Neural cell (in vitro differentiated cells): ENCODE measurements around the gene DDX1.

ENCODE experiments used
- CTCF ChIP-seq: fragments of 450-650 bp; IDR thresholded peaks from 2 replicates; pipeline ENCODE4 v1.5.1; 2014; ENCODE audit warnings: antibody characterized with exemption, mild to moderate bottlenecking, moderate library complexity; ENCODE audit not compliant: poor library complexity, severe bottlenecking
- EP300 ChIP-seq: fragments of 450-650 bp; conservative IDR thresholded peaks from 2 replicates; pipeline ENCODE4 v1.6.1; 2014; ENCODE audit warnings: antibody characterized with exemption, mild to moderate bottlenecking, moderate library complexity; ENCODE audit not compliant: poor library complexity, severe bottlenecking
- EZH2 ChIP-seq: fragments of 200-600, 300-800 bp; shearing (Covaris generic), sonication (generic); IDR thresholded peaks from 2 replicates; pipeline ENCODE4 v1.6.1; 2014; ENCODE audit warnings: antibody characterized with exemption, low read length, borderline replicate concordance, mild to moderate bottlenecking; ENCODE audit not compliant: insufficient read depth, poor library complexity, severe bottlenecking
- MXI1 ChIP-seq: fragments of 450-650 bp; conservative IDR thresholded peaks from 2 replicates; pipeline ENCODE4 v1.6.1; 2014; ENCODE audit warnings: antibody characterized with exemption, mild to moderate bottlenecking; ENCODE audit not compliant: poor library complexity, severe bottlenecking
- POLR2AphosphoS5 ChIP-seq: IDR thresholded peaks from 2 replicates; pipeline ENCODE4 v1.6.1; 2012
- RAD21 ChIP-seq: fragments of 450-650 bp; conservative IDR thresholded peaks from 2 replicates; pipeline ENCODE4 v1.6.1; 2014; ENCODE audit warnings: antibody characterized with exemption, mild to moderate bottlenecking, moderate library complexity
- SMC3 ChIP-seq: fragments of 450-650 bp; conservative IDR thresholded peaks from 2 replicates; pipeline ENCODE4 v1.6.1; 2014; ENCODE audit warnings: antibody characterized with exemption, mild to moderate bottlenecking, moderate library complexity; ENCODE audit not compliant: poor library complexity

- TF ChIP-seq EP300 (no peak), EZH2 (no peak), CTCF (no peak), POLR2AphosphoS5 (no peak), RAD21 (no peak), SMC3 (no peak), MXI1 (no peak)
These were observed 87.2 kb downstream of the DDX1 start for GRCh38 chr2:15678909-15679308.
